ENCODE data around the gene APOA4.

APOA4 gene

GRCh38 chr11:116776522-116776984 lies 46.6 kb downstream of the APOA4 start:
- DNase-seq (ENCODE audit: low read depth) = no peak

- DNase-seq (ENCODE audit: low read depth) = no peak
These were observed 47.1 kb downstream of the APOA4 start for GRCh38 chr11:116775975-116776374.

- DNase-seq (ENCODE audit: low read depth) = no peak
These were observed 48.4 kb downstream of the APOA4 start for GRCh38 chr11:116774661-116775060.

GRCh38 chr11:116773203-116774097 lies 49.7 kb downstream of the APOA4 start:
- DNase-seq (ENCODE audit: low read depth) = peak; percentile 49

GRCh38 chr11:116772443-116773202 lies 50.5 kb downstream of the APOA4 start, which contains the start of gene BUD13:
BUD13 (minus strand) TSS chr11:116772987; CDS start chr11:116772964, 23 bp downstream.
- DNase-seq (ENCODE audit: low read depth) = peak; percentile 83

GRCh38 chr11:116771935-116772334 lies 51.2 kb downstream of the APOA4 start:
- no peak for DNase-seq (ENCODE audit: low read depth)

All from iris pigment epithelial cell (primary cell).